ENCODE data around the gene TIMMDC1.

The TIMMDC1 gene
- 14.0 to 28.9 (median 22.9) reads per million in 4 donors for total RNA-seq

- DNase-seq: peak; percentile 94 to 97 (median 95)
Observed at GRCh38 chr3:119498186-119499011, at the start of gene TIMMDC1. TSS of gene TIMMDC1 (plus strand) at chr3:119498547. CDS start at chr3:119498734, 187 bp downstream.

GRCh38 chr3:119453822-119454221 is 44.5 kb upstream of the TIMMDC1 start:
- DNase-seq: no peak

- no peak for DNase-seq
Observed at GRCh38 chr3:119456469-119456868, 41.9 kb upstream of the TIMMDC1 start.

GRCh38 chr3:119457246-119457645 is 41.1 kb upstream of the TIMMDC1 start:
- no peak for DNase-seq

- peak; percentile 96 to 99 (median 99) for DNase-seq
Observed at GRCh38 chr3:119463171-119464169, 34.9 kb upstream of the TIMMDC1 start, which contains the start of gene TMEM39A. TSS of gene TMEM39A (minus strand) at chr3:119463615. CDS start at chr3:119462074, 1,541 bp downstream.

GRCh38 chr3:119468041-119468440 is 30.3 kb upstream of the TIMMDC1 start:
- no peak for DNase-seq

GRCh38 chr3:119469418-119470189 is 28.7 kb upstream of the TIMMDC1 start:
- DNase-seq: peak in 1 of 5 donors; percentile 8

GRCh38 chr3:119470866-119471265 is 27.5 kb upstream of the TIMMDC1 start:
- DNase-seq: no peak

- DNase-seq: no peak
Observed at GRCh38 chr3:119481079-119481478, 17.3 kb upstream of the TIMMDC1 start.

- no peak for DNase-seq
Observed at GRCh38 chr3:119483101-119483500, 15.2 kb upstream of the TIMMDC1 start.

- DNase-seq: no peak
Observed at GRCh38 chr3:119485563-119485962, 12.8 kb upstream of the TIMMDC1 start.

- DNase-seq: no peak
Observed at GRCh38 chr3:119490153-119490552, 8.2 kb upstream of the TIMMDC1 start.

- DNase-seq: no peak
Observed at GRCh38 chr3:119492128-119492527, 6.2 kb upstream of the TIMMDC1 start.

- DNase-seq: no peak
Observed at GRCh38 chr3:119492810-119493209, 5.5 kb upstream of the TIMMDC1 start.

GRCh38 chr3:119494597-119494996 is 3.8 kb upstream of the TIMMDC1 start:
- DNase-seq: no peak

GRCh38 chr3:119497820-119498185 is 544 bp upstream of the TIMMDC1 start:
- DNase-seq: peak in 1 of 5 donors; percentile 23

GRCh38 chr3:119500265-119500664 is 1.9 kb downstream of the TIMMDC1 start:
- DNase-seq: no peak

GRCh38 chr3:119500901-119501300 is 2.6 kb downstream of the TIMMDC1 start:
- no peak for DNase-seq

GRCh38 chr3:119506631-119507030 is 8.3 kb downstream of the TIMMDC1 start:
- DNase-seq: peak in 1 of 5 donors; percentile 5

GRCh38 chr3:119507404-119507803 is 9.1 kb downstream of the TIMMDC1 start:
- DNase-seq: no peak

GRCh38 chr3:119508172-119508845 is 10.0 kb downstream of the TIMMDC1 start:
- DNase-seq: peak in 1 of 5 donors; percentile 49

- DNase-seq: no peak
Observed at GRCh38 chr3:119510690-119511089, 12.3 kb downstream of the TIMMDC1 start.

Data from T-helper 1 cell (primary cell).